ENCODE measurements around the gene INPP5A. TPM values are rescaled to one million over a fixed set of nuclear protein-coding genes. Genes with fewer than 3 reads are reported as not detected.

The INPP5A gene
- total RNA-seq, 1 donor = 36.8 TPM

- no peak overlapping the region for H3K4me3 ChIP-seq (ENCODE audit: low read depth, low read length)
- TF ChIP-seq CTCF (IDR thresholded peaks at IDR 0.05; ENCODE audit: insufficient read depth, low read length) = no peak
- DNase-seq (ENCODE audit: low read depth) = no peak
Observed at GRCh38 chr10:132783940-132784865, 246.6 kb downstream of the INPP5A start.

GRCh38 chr10:132784866-132785722 is 247.5 kb downstream of the INPP5A start:
- no peak for TF ChIP-seq CTCF (IDR thresholded peaks at IDR 0.05; ENCODE audit: insufficient read depth, low read length)
- DNase-seq (ENCODE audit: low read depth) = no peak
- no peak overlapping the region for H3K4me3 ChIP-seq (ENCODE audit: low read depth, low read length)

- H3K4me3 ChIP-seq (ENCODE audit: low read depth, low read length) = no peak within 1 kb of the TSS
- DNase-seq (ENCODE audit: low read depth) = no peak
- no peak for TF ChIP-seq CTCF (IDR thresholded peaks at IDR 0.05; ENCODE audit: insufficient read depth, low read length)
Observed at GRCh38 chr10:132785723-132786475, 248.3 kb downstream of the INPP5A start, which contains the start of gene NKX6-2. Gene NKX6-2 (minus strand): TSS chr10:132786147. CDS start chr10:132785948, 199 bp downstream.

GRCh38 chr10:132786476-132786883 is 248.9 kb downstream of the INPP5A start:
- no peak for DNase-seq (ENCODE audit: low read depth)
- TF ChIP-seq CTCF (IDR thresholded peaks at IDR 0.05; ENCODE audit: insufficient read depth, low read length) = no peak
- no peak overlapping the region for H3K4me3 ChIP-seq (ENCODE audit: low read depth, low read length)

- no peak for DNase-seq (ENCODE audit: low read depth)
- H3K4me3 ChIP-seq (ENCODE audit: low read depth, low read length) = no peak overlapping the region
- TF ChIP-seq CTCF (IDR thresholded peaks at IDR 0.05; ENCODE audit: insufficient read depth, low read length) = no peak
Observed at GRCh38 chr10:132786884-132787494, 249.4 kb downstream of the INPP5A start.

Measured in fibroblast of the aortic adventitia (primary cell).